GM15510 (cell line): ENCODE results near the gene CCDC92.
A peak's percentile ranks its signal among the peaks of the same experiment; 100 is the strongest.

Experiments
- POLR2A ChIP-seq: IDR thresholded peaks from 3 replicates; pipeline ENCODE4 v1.6.1; 2011; ENCODE audit warnings: borderline replicate concordance; ENCODE audit not compliant: insufficient read length; ENCODE audit errors: extremely low read depth

CCDC92 gene

GRCh38 chr12:123972457-123973401, at the start of gene CCDC92, which contains the start of gene ZNF664:
CCDC92 (minus strand) TSS chr12:123972831; CDS start chr12:123944305, 28,526 bp downstream.
ZNF664 (plus strand) TSS chr12:123973215; CDS start chr12:124012145, 38,930 bp downstream.
- TF ChIP-seq POLR2A: peak; percentile 80

- TF ChIP-seq POLR2A: no peak
Observed at GRCh38 chr12:124022161-124022560, 49.5 kb upstream of the CCDC92 start.

GRCh38 chr12:124021007-124021406, 48.4 kb upstream of the CCDC92 start:
- no peak for TF ChIP-seq POLR2A

GRCh38 chr12:124020514-124020949, 47.9 kb upstream of the CCDC92 start:
- TF ChIP-seq POLR2A: no peak

GRCh38 chr12:124019115-124019514, 46.5 kb upstream of the CCDC92 start:
- TF ChIP-seq POLR2A: no peak

- TF ChIP-seq POLR2A: no peak
Observed at GRCh38 chr12:124018539-124018938, 45.9 kb upstream of the CCDC92 start.

GRCh38 chr12:124017064-124017463, 44.4 kb upstream of the CCDC92 start:
- no peak for TF ChIP-seq POLR2A

GRCh38 chr12:124015494-124016461, 43.1 kb upstream of the CCDC92 start:
- no peak for TF ChIP-seq POLR2A

- TF ChIP-seq POLR2A: no peak
Observed at GRCh38 chr12:124013073-124013472, 40.4 kb upstream of the CCDC92 start.

GRCh38 chr12:124011435-124012115, 38.9 kb upstream of the CCDC92 start:
- TF ChIP-seq POLR2A: no peak

GRCh38 chr12:124010687-124011086, 38.1 kb upstream of the CCDC92 start:
- no peak for TF ChIP-seq POLR2A

- TF ChIP-seq POLR2A: no peak
Observed at GRCh38 chr12:124009781-124010180, 37.1 kb upstream of the CCDC92 start.

- TF ChIP-seq POLR2A: no peak
Observed at GRCh38 chr12:124008595-124008994, 36.0 kb upstream of the CCDC92 start.
